HuH-7 (cell line): ENCODE results near the gene AGXT.

Experiments
- DNase-seq: peaks from one replicate; pipeline ENCODE4 v3.0.0; 2011; ENCODE audit warnings: low spot score

Gene AGXT

GRCh38 chr2:240916571-240917008 is 48.0 kb downstream of the AGXT start:
- DNase-seq, result no peak

GRCh38 chr2:240917009-240917683 is 48.5 kb downstream of the AGXT start:
- DNase-seq, result no peak

DNA sequence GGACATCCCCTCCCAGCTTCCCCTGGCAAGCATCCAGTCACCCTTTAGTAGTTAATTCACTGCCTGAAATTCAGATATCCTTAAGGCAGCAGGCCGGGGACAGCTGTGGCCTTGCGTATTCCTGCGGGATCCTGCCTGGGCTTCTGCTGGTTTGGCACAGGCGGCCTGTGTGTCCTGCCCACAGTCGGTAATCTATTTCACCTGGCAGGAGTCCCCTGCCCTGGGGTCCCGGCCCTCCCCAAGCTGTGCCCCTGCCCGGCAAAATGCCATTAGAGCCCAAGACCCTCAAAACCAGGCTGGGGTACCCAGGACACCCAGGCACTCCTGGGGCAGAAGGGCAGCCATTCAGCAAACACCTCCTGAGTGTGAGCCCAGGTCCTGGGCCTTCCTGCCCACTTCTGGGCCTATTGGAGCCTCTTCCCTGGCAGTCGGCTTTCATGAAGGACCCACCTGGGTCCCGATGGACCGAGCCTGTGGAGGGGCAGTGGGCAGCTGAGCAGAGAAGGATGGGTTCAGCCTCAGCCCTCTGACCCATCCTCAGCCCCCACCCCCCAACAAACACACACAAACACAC is 49.1 kb downstream of the AGXT start:
- no peak for DNase-seq

DNA sequence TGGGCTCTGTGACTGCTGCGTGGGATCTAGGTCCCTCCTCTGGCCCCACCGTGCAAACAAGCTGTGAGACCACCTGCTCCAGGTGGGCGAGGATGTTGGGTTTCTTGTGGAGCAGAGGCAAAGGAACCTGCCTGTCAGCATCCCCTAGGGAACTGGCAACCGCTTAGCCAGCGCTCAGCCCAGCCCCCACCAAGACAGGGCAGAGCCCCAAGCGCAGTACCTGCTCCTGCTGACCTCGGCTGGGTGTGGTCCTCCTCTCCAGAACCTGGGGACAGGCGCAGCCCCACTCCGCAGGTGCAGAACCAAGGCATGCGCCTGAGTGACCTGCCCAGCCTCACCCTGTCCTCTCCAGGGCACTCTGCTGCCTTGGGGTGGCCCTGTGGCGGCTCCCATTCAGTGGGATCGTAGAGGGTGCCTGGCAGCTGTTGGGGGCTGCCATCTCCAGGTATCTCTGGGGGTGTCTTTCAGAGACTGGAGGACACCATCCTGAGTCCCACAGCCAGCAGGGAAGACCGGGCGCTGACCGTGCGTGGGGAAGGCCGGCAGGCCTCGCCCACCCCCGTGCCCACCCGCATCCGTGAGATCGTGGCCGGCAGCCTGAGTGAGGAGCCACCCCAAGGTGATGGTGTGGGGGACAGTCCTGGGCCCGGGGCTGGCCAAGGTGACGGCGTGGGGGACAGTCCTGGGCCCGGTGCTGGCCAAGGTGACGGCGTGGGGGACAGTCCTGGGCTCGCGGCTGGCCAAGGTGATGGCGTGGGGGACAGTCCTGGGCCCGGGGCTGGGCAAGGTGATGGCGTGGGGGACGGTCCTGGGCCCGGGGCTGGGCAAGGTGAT is 49.9 kb downstream of the AGXT start:
- no peak for DNase-seq

GRCh38 chr2:240919161-240919781 is 50.6 kb downstream of the AGXT start:
- no peak for DNase-seq

- DNase-seq, result no peak
Measured at GRCh38 chr2:240919786-240920782, 51.5 kb downstream of the AGXT start.

- DNase-seq, result no peak
Measured at GRCh38 chr2:240920783-240921231, 52.2 kb downstream of the AGXT start.

DNA sequence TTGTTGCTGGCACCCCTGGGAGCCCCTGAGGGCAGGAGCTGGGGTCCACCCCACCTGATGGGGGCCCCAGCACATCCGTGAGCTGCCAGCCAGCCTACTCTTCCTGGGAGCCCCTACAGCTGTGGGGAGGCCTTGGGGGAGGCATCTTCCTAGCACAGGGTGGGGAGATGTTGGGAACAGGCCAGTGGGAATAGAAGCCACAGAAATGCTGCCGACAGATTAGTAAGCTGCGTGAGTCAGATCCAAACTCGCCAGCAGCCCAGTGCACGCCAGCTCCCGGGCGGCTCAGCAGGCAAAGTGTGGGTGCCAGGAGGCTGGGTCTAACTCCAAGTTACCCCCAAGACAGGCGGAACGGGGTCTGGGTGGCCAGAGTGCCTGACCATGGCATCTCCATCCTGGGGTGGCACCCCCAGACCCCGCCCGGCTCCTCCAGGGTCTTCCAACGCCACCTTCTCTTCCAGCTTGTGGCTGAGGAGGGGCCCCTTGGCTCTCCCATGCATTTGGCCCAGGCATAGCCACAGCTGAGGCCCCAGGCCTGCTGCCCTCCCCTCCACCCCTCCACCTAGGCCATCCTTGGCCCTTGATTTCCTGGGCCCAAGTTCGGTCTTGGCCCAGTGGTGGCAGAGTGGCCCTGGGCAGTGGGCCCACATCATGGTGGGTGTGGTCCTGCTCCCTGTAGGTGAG is 52.8 kb downstream of the AGXT start:
- no peak for DNase-seq

GRCh38 chr2:240921995-240922244 is 53.3 kb downstream of the AGXT start:
- no peak for DNase-seq

GRCh38 chr2:240922245-240922981 is 53.8 kb downstream of the AGXT start:
- no peak for DNase-seq

- no peak for DNase-seq
Measured at GRCh38 chr2:240922982-240923537, 54.4 kb downstream of the AGXT start.

DNA sequence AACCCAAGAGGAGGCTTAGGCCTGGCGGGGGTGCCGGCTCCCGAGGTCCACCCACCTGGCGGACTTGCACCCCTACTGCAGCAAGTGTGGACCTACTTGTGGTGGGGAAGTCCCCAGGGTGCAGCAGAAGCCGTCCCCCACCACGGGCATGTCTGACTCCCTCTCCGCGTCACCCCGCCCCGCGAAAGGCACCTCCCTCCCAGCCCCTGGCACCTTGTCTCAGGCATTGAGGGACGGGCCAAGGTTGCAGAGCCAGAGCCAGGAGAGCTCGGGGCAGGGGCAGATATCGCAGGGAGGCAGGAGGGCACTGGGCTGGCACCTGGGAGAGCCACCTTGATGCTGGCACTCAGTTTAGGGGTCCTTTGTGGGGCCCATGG is 56.6 kb downstream of the AGXT start:
- no peak for DNase-seq

DNA sequence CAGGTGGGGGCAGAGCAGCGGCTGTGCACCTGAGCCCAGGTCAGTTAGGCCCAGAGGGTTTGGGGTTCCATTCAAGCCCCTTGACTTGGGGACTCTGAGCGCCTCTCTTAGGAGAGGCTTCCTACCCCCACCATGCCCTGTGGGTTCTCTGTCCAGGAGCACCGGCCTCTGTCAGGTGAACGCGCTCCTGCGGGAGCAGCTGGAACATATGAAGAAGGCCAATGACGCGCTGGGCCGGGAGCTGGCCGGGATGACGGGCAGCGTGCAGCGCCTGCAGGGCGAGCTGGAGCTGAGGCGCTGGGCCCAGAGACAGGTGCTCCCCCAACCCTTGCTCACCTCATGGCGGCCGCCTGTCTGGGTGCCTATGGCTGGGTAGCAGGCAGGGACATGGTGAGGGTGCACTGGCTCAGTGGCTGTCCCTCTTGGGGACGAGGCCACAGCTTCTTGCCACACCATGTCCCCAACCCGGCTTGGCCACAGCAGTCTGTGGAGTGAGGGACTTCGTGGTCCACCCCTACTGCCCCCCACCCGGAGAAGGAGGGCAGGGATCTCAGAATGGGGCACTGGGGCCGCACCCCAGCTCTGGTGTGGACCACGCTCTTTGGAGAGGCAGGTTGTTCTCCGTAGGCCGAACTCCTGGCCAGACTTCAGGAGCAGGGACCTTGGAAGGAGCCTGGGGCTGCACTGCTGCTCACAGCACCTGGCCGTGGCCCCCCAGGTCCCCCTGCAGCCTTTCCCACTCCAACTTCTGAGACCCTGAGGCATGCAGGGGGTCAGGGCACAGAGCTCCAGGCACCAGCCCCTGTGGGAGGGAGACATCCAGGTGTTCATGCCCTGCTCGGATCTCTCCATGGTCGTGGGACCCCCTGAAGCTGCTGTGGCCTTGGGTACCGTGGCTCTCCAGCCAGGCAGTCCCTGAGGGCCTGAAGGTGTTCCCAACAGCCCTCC is 57.2 kb downstream of the AGXT start:
- DNase-seq, result no peak

- no peak for DNase-seq
Measured at GRCh38 chr2:240926516-240927389, 58.1 kb downstream of the AGXT start.

DNA sequence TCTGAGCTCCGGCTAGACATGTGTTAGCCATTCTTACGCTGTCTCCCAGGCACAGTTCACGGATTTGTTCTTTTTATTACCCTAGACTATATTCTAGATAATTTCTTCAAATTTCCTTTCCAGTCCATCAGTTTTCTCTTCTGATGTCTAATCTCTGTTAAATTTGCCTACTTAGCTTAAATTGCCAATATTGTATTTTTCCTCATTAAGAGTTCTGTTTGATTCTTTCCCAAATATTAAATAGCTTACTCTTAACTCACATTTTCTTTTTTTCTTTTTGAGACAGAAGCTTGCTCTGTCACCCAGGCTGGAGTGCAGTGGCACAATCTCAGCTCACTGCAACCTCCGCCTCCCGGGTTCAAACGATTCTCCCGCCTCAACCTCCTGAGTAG is 58.8 kb downstream of the AGXT start:
- no peak for DNase-seq

- no peak for DNase-seq
Measured at GRCh38 chr2:240928476-240929363, 60.1 kb downstream of the AGXT start.
